GM12801 (cell line): ENCODE measurements around the gene RETREG3.

ENCODE experiments used
- CTCF ChIP-seq: IDR thresholded peaks from one replicate; pipeline ENCODE4 v1.5.1; 2011; ENCODE audit warnings: control low read depth; ENCODE audit not compliant: insufficient read length; ENCODE audit errors: extremely low read depth

RETREG3 gene

GRCh38 chr17:42530952-42531454 lies 78.2 kb downstream of the RETREG3 start:
- no peak for TF ChIP-seq CTCF
